Measurements from ENCODE around the gene ICAM2.

Gene ICAM2

DNA sequence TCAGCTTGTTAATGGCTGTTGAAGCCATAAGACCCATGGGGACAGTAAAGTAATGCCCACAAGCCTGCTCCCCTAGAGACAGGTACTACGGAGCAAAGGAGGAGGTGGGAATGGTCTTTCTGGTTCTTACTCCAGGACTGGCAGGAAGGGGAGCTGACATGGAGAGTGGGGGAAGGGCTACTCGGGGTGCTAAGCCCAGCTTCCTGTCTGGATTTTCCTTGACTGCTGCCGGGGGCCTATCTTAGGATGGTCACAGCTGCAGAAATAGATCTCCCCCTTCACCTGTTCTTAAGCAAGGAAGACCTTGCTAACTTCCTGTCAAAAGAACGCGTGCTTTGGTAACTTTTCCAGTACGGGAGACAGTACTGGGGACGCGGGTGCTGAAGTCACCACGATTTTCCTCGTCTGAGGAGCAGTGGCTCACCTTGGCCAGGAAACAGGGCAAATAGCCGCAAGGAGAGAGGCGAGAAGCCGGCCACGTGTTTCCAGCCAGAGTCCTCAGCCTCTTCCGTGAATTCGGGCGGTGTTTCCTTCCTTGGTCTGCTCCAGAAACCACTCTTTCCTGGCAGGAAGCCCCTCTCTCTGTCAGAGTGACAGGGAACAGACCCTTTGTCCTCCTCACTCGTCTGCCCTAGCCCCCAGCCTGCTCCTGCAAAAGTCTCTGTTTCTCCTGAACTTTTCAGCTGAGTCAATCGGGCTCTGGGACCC, 22.9 kb downstream of the ICAM2 start:
- Histone ChIP-seq H3K27me3 (replicated peaks; ENCODE audit: insufficient read depth, low read length) (0 out of 2 replicates have a peak, but pooled peaks cover 1% of the 10 kb centered on the region), H3K4me1 (ENCODE audit: low read length) (no peaks in the 10 kb centered on the region), H3K27ac (ENCODE audit: low read length) (no peak overlapping the region), H3K4me3 (ENCODE audit: low read length) (no peak overlapping the region; the same call in 1 of the 2 replicates), H3K9me3 (replicated peaks; ENCODE audit: insufficient read depth, low read length) (no peaks in the 10 kb centered on the region), H3K9me2 (replicated peaks; ENCODE audit: insufficient read depth, low read length) (no peaks in the 10 kb centered on the region), H3K4me2 (ENCODE audit: low read depth, low read length) (no peak overlapping the region), H2AFZ (ENCODE audit: low read length) (no peak overlapping the region), H3K79me2 (ENCODE audit: low read length) (no peaks in the 10 kb centered on the region), H3K9ac (ENCODE audit: low read length) (no peak overlapping the region), H4K20me1 (ENCODE audit: insufficient read depth, low read length) (no peaks in the 10 kb centered on the region), H3F3A (ENCODE audit: insufficient read depth, low read length) (no peaks in the 10 kb centered on the region), H3K36me3 (replicated peaks; ENCODE audit: insufficient read depth, low read length) (no peaks in the 10 kb centered on the region)
- TF ChIP-seq EZH2 (optimal IDR thresholded peaks at IDR 0.05; ENCODE audit: low read depth, low read length) (no peak), CTCF (IDR thresholded peaks at IDR 0.05; ENCODE audit: low read length) (no peak), EZH2phosphoT487 (IDR thresholded peaks at IDR 0.05; ENCODE audit: low read length) (no peak)
- no peak for DNase-seq

DNA sequence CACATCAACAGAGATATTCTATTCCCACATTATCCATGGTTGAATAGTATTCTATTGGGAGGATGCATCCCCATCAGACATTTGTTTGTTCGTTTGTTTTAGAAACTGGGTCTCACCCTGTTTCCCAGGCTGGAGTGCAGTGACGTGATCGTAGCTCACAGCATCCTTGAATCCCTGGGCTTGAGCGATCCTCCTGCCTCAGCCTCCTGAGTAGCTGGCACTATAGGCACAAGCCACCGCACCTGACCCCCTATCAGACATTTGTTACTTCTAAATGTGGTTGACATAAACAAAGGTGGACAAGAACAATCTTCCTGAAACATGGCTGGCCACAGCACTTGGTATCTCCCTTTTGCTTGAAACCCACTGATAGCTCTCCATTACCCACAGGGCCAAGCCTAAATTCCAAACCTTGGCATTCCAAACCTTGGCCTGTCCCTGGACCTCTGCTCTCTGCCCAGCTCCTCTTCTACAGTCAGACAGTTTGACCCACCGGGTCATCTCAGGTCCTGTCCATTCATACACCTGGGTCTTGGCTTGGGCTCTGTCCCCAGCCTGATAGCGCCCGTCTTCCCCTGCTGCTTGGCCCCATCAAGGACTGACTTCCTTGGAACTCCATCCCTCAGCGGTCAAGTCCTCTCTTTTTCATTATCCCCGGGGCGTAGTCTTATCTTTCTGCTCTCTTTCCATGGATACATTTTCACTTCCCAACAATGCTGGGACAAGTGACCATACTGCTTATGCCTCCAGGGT, 23.8 kb downstream of the ICAM2 start:
- H3K36me3 ChIP-seq (replicated peaks; ENCODE audit: insufficient read depth, low read length) = no peaks in the 10 kb centered on the region
- H3K4me2 ChIP-seq (ENCODE audit: low read depth, low read length) = no peak overlapping the region
- no peaks in the 10 kb centered on the region for H3K9me2 ChIP-seq (replicated peaks; ENCODE audit: insufficient read depth, low read length)
- H3K27me3 ChIP-seq (replicated peaks; ENCODE audit: insufficient read depth, low read length) = 0 out of 2 replicates have a peak, but pooled peaks cover 3% of the 10 kb centered on the region
- H4K20me1 ChIP-seq (ENCODE audit: insufficient read depth, low read length) = no peaks in the 10 kb centered on the region
- no peak overlapping the region for H2AFZ ChIP-seq (ENCODE audit: low read length)
- no peak for DNase-seq
- no peaks in the 10 kb centered on the region for H3F3A ChIP-seq (ENCODE audit: insufficient read depth, low read length)
- H3K4me3 ChIP-seq (ENCODE audit: low read length) = no peak overlapping the region
- no peaks in the 10 kb centered on the region for H3K79me2 ChIP-seq (ENCODE audit: low read length)
- H3K9ac ChIP-seq (ENCODE audit: low read length) = no peak overlapping the region
- no peak overlapping the region for H3K27ac ChIP-seq (ENCODE audit: low read length)
- H3K4me1 ChIP-seq (ENCODE audit: low read length) = no peaks in the 10 kb centered on the region
- TF ChIP-seq CTCF (IDR thresholded peaks at IDR 0.05; ENCODE audit: low read length) (no peak), EZH2phosphoT487 (IDR thresholded peaks at IDR 0.05; ENCODE audit: low read length) (no peak), EZH2 (optimal IDR thresholded peaks at IDR 0.05; ENCODE audit: low read depth, low read length) (no peak)
- no peaks in the 10 kb centered on the region for H3K9me3 ChIP-seq (replicated peaks; ENCODE audit: insufficient read depth, low read length)

GRCh38 chr17:63995626-63996025, 24.8 kb downstream of the ICAM2 start:
- Histone ChIP-seq H2AFZ (ENCODE audit: low read length) (no peak overlapping the region), H3K9ac (ENCODE audit: low read length) (no peak overlapping the region), H3K36me3 (replicated peaks; ENCODE audit: insufficient read depth, low read length) (no peaks in the 10 kb centered on the region), H3F3A (ENCODE audit: insufficient read depth, low read length) (no peaks in the 10 kb centered on the region), H3K9me3 (replicated peaks; ENCODE audit: insufficient read depth, low read length) (no peaks in the 10 kb centered on the region), H3K79me2 (ENCODE audit: low read length) (no peaks in the 10 kb centered on the region), H3K4me1 (ENCODE audit: low read length) (no peaks in the 10 kb centered on the region), H3K4me2 (ENCODE audit: low read depth, low read length) (no peak overlapping the region), H3K27me3 (replicated peaks; ENCODE audit: insufficient read depth, low read length) (0 out of 2 replicates have a peak, but pooled peaks cover 3% of the 10 kb centered on the region), H3K27ac (ENCODE audit: low read length) (no peak overlapping the region), H3K4me3 (ENCODE audit: low read length) (no peak overlapping the region), H4K20me1 (ENCODE audit: insufficient read depth, low read length) (no peaks in the 10 kb centered on the region), H3K9me2 (replicated peaks; ENCODE audit: insufficient read depth, low read length) (no peaks in the 10 kb centered on the region)
- DNase-seq = no peak
- TF ChIP-seq EZH2 (optimal IDR thresholded peaks at IDR 0.05; ENCODE audit: low read depth, low read length) = no peak
- TF ChIP-seq CTCF (IDR thresholded peaks at IDR 0.05; ENCODE audit: low read length) = no peak
